ENCODE data around the gene PTPRT.

The PTPRT gene

DNA sequence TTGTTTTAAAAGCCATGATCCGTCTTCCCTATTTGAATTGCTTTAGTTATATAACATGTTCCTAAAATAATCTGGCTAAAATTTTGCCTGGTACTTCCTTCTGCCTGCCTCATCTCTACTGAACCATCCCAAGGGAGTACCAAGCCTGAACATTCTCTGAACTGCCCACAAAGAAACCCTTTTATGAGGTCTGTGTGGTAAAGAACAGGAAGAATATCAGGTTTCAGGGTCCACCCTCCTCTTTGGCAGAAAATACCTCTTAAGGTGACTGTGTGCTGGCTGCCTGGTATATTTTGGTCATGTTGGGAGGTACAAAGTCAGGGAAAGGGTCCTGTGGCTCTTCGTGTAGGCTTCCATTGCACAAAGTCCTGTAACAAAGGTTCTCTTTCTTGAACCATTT is 997.4 kb downstream of the PTPRT start:
- DNase-seq (ENCODE audit: low read depth in 2 of 2), result no peak

DNA sequence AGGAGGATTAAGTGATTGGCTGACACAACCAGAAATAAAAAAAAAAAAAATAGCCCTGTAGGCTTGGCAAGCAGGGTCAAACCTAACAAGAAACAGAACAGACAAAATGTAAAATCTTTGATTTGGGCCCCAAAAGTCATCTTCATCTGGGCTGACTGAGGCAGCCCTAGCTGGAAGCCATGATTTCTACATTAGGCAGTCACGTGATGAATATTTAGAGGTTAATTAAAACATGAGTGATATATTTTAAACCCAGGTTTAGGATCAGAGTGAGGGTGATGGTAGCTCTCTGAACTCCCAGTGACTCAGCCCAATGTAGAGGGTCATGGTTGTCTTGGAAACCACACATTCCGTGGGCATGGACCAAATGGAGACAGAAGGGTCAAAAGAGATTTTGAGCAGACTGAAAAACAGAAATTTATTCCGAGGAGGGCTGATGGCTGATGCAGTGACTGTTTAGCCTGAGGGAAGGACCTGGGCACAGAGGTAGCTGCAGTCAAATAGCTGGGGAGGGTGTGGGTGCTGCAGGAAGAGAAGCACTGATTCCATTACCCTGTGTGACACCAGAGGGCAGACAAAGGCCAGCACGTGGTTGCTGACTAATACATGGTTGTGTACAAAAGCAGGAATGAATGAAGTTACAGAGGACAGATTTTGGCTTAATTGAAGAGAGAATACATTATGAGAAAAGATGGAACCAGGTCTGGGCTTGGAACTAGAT is 998.4 kb downstream of the PTPRT start:
- DNase-seq (ENCODE audit: low read depth in 2 of 2), result no peak

DNA sequence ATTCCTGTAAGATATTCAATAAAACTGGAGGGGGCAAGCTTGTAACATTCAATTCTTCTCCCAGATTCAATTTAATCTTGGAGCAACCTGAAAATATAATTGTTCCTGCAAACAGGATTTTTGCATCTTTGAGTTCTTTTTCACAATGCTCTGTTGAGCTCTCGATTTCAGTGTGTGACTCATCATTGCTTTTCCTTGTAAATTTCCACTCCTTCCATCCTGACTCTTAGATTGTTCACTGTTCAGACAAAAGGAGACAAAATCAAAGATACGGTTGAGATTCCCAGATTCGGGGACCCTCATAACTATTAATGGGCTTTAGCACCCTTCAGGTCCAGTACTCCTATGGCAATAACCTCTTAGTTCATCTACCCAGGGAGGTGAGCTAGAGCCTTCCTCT is 999.6 kb downstream of the PTPRT start:
- no peak for DNase-seq (ENCODE audit: low read depth in 2 of 2)

DNA sequence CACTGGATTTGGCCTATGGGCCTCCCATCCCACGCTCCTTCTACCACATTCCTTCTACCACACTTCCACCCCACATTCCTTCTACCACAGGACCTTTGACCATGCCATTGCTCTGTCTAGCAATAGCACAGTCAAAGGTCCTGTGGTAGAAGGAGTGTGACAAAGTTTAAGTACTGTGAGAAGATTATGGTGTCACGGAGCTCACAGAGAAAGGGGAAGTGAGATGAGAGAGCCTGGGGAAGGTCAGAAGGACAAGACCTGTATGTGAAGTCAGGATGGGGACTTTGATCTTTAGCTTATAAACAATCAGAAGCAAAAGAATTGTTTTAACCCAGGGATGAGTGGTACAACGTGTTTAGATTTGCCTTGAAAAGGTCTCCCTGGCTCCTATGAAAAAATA is 1003.4 kb downstream of the PTPRT start:
- DNase-seq (ENCODE audit: low read depth in 2 of 2), result no peak

DNA sequence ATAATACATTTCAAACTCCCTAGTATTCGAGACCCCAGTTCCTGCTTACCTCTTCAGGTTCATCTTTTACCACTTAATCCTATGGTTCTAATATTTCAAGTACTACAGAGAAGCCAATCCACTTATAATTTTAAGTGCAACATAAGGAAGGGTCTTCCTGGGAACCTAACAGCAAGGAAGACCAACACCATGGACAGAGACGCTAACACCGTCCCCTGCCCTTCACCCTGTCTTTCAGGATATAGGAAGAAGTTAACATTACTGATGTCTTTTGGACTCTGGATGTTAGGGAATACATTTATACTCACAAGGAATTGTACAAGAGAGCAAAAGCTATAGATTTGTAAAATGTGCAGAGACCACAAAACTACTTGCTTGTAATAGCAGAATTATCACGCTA is 1006.6 kb downstream of the PTPRT start:
- DNase-seq (ENCODE audit: low read depth in 2 of 2), result no peak

- no peak for DNase-seq (ENCODE audit: low read depth in 2 of 2)
Observed at GRCh38 chr20:42181064-42181463, 1008.6 kb downstream of the PTPRT start.

DNA sequence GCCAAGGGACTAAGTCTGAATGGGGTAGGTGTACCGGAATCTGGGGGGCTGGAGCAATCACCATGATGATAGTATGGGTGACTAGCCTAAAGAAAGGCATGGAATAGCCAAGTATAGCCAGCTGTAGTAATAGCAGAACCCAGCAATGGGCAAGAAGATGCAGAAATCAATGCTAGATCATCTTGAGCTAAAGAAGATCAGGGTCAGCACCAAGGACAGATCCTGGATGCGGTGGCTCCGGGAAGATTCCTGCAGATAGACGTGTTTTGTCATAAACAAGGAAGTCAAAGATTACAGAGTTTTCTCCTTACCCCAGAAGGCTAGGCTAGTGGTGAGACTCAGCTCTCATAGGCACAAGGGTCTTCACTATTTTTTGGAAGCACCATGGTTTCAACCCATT is 1009.9 kb downstream of the PTPRT start:
- DNase-seq (ENCODE audit: low read depth in 2 of 2), result no peak

DNA sequence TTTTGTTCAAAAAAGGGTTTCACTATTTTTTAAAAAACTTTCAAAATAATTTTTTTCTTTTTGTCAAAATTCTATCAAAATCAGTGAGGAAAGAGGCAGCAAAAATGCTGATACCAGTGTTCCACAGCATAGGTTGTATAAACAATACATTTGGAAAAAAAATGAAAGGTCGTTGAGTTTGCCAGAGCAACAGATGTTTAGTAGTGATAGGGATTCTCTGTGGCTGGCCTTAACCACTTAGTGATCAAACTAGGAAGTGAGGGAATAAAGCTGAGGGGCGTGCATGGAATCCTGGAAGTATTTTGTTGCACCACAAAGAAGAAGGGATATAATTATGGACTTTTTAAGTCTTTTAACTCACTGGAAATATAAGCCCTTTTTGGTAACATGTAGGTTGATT is 1016.3 kb downstream of the PTPRT start:
- DNase-seq (ENCODE audit: low read depth in 2 of 2), result no peak

- no peak for DNase-seq (ENCODE audit: low read depth in 2 of 2)
Observed at GRCh38 chr20:42164121-42164890, 1025.4 kb downstream of the PTPRT start.

GRCh38 chr20:42161228-42161829 is 1028.4 kb downstream of the PTPRT start:
- no peak for DNase-seq (ENCODE audit: low read depth in 2 of 2)

DNA sequence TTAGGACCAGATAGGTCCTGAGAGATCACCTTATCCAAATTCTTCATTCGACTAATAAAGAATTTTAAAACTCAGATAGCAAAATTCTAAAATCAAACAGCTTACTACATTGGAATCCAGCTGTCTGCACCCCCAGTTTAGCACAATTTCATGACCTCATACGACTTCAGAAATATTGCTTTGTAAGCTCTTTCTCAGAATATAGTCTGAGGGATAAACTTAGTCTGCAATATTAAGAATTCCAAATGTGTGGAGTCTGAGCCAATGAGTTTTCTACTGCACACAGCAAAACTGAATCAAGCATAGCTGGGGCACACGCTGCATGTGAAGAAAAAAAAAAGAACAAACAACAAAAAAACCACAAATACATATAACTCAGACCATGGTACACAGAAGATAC is 1029.9 kb downstream of the PTPRT start:
- no peak for DNase-seq (ENCODE audit: low read depth in 2 of 2)

GRCh38 chr20:42158272-42158671 is 1031.4 kb downstream of the PTPRT start:
- DNase-seq (ENCODE audit: low read depth in 2 of 2), result no peak

DNA sequence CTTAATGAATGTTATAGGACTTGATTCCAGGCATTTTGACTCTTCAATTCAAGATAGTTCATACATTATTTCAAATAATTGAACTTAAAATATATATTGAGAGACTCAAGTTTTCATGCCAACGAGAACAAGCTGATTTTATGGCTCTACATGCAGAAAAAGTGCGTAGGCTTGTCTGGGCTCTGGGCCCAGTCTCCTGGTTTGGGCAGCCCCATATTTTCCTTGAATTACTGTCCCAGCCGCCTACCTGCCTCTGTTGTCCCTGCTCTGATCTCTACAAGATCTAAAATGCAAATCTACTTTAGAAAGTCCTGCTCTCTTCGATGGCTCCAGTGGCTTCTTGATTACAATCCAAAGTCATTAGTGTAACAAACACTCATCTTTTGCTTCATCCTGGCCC is 1034.1 kb downstream of the PTPRT start:
- DNase-seq (ENCODE audit: low read depth in 2 of 2), result no peak

- DNase-seq (ENCODE audit: low read depth in 2 of 2), result no peak
Observed at GRCh38 chr20:42152575-42152974, 1037.1 kb downstream of the PTPRT start.

GRCh38 chr20:42150230-42150629 is 1039.5 kb downstream of the PTPRT start:
- no peak for DNase-seq (ENCODE audit: low read depth in 2 of 2)

DNA sequence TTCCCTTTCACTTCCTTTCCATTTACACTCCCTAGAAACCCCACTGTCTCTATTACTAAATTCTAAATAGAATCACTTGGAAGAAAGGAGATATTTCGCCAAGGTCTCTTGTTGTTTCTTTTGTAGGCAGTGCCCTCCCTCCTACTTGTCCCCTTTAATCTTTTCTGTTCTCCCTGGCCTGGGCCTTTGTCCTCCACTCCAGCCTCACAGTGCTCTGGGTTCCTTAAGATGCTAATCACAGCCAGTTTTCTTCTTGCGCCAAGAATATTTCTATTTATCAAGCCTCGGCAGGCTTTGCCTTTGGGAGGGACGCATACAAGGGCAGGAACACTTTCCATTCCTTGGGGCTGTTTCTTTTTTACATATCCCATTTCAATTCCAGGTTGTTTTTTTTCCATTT is 1051.0 kb downstream of the PTPRT start:
- no peak for DNase-seq (ENCODE audit: low read depth in 2 of 2)

- DNase-seq (ENCODE audit: low read depth in 2 of 2), result no peak
Observed at GRCh38 chr20:42134265-42135098, 1055.2 kb downstream of the PTPRT start.

- DNase-seq (ENCODE audit: low read depth in 2 of 2), result no peak
Observed at GRCh38 chr20:42130810-42131596, 1058.7 kb downstream of the PTPRT start.

DNA sequence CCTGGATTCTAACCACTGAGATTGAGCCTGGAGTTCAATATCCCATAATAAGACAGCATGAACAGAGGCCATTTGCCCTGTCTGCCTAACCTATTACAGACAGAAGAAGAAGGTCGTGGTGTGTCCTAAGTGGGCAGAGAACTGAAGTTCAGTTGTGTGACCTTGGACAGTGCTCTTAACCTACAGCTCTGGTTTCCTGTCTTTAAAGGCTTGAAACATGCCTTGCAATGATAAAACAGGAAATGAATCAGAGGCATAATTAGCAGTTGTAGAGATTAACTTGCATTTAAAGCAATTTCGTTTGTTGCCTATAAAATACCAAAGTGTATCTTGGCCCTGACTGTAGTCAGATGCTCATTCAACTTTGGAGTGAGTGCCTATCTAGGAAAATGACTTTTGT is 1064.3 kb downstream of the PTPRT start:
- no peak for DNase-seq (ENCODE audit: low read depth in 2 of 2)

DNA sequence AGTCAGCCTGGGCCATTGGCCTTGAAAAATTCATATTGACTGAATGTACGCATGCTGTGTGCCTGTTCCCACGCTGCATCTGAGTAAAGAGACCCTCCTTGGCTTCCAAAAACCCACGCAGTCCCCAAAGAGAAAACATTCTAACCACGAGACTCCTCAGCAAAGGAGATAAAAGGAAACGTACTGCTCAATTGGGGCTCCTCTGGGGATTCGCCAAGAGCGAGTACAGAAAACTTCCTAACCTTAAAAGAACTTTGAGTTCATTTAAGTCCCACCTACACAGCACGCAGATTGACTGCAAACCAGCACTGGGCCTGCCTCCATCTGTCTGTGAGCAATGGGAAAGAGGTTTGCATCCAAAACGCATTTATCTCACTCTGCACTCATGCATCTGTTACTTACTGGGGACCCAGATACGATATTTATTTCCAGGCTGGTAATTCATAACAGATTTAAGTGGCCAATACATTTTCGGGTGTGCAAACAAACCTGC is 1065.7 kb downstream of the PTPRT start:
- no peak for DNase-seq (ENCODE audit: low read depth in 2 of 2)
